H1 (cell line): Measurements from ENCODE around the gene C3orf49. TPM values are rescaled to one million over a fixed set of nuclear protein-coding genes. Genes with fewer than 3 reads are reported as not detected.

Experiments used
- CTCF ChIA-PET: fragments of 300-600 bp; sonication (Branson Sonifier 250); formaldehyde crosslinking; loops from one replicate; lab custom pipeline; 2021; ENCODE audit not compliant: partially characterized antibody; lab: Charles Lee
- POLR2A ChIA-PET: fragments of 300-600 bp; sonication (Branson Sonifier 250); formaldehyde crosslinking; loops from one replicate; lab custom pipeline; 2021; ENCODE audit warnings: inconsistent platforms; ENCODE audit not compliant: partially characterized antibody; lab: Charles Lee
- DNase-seq, 2 experiments: peaks; one replicate each; pipeline versions ENCODE4 v3.0.0 to v3.0.0-alpha.2; 2010 to 2022; ENCODE audit warnings: low spot score in 2 of 2, low read depth in 1 of 2, mixed read lengths in 1 of 2
- FAIRE-seq: peaks from 2 replicates; lab custom pipeline; 2011; peaks lifted over from hg19 to GRCh38; lab: Jason Lieb, UNC
- H2AFZ ChIP-seq: 2 replicates; pipeline ENCODE4 v1.8.1; 2012; ENCODE audit warnings: low read length, inconsistent platforms
- H2AK5ac ChIP-seq: 2 replicates; pipeline ENCODE4 v1.6.1; 2013; ENCODE audit warnings: low read depth, low read length
- H2BK120ac ChIP-seq: replicated peaks from 2 replicates; pipeline ENCODE3; 2013; ENCODE audit warnings: low read depth, low read length, inconsistent platforms
- H2BK12ac ChIP-seq: 2 replicates; pipeline ENCODE4 v1.6.1; 2013; ENCODE audit warnings: low read depth, low read length
- H2BK15ac ChIP-seq: 2 replicates; pipeline ENCODE4 v1.6.1; 2013; ENCODE audit warnings: low read length
- H2BK20ac ChIP-seq: 2 replicates; pipeline ENCODE4 v1.6.1; 2013; ENCODE audit warnings: low read length
- H2BK5ac ChIP-seq: 2 replicates; pipeline ENCODE4 v1.6.1; 2013; ENCODE audit warnings: low read depth, low read length
- H3K14ac ChIP-seq: 2 replicates; pipeline ENCODE4 v1.6.1; 2013; ENCODE audit warnings: inconsistent platforms; ENCODE audit not compliant: insufficient read length
- H3K18ac ChIP-seq: 2 replicates; pipeline ENCODE4 v1.6.1; 2013; ENCODE audit warnings: low read length; ENCODE audit errors: extremely low read depth
- H3K23ac ChIP-seq: 2 replicates; pipeline ENCODE4 v1.6.1; 2013; ENCODE audit warnings: inconsistent platforms; ENCODE audit not compliant: insufficient read length
- H3K23me2 ChIP-seq: 2 replicates; pipeline ENCODE4 v1.6.1; 2013; ENCODE audit warnings: low read depth, low read length
- H3K27ac ChIP-seq: 2 replicates; pipeline ENCODE4 v1.6.1; 2011; ENCODE audit warnings: low read depth, low read length, inconsistent platforms
- H3K27me3 ChIP-seq, 4 experiments: replicated peaks in 1 of 4; 1 replicate in 1 of 4; 2 replicates in 3 of 4; pipeline versions ENCODE4 v1.6.1 to v1.8.1; 2011 to 2013; ENCODE audit warnings: low read length in 3 of 4, mild to moderate bottlenecking in 3 of 4, inconsistent platforms in 2 of 4, mixed read lengths in 2 of 4, moderate library complexity in 1 of 4; ENCODE audit not compliant: control insufficient read depth in 3 of 4, insufficient read depth in 3 of 4; ENCODE audit errors: extremely low read depth in 1 of 4
- H3K36me3 ChIP-seq, 4 experiments: 2 replicates each; pipeline versions ENCODE4 v1.6.1 to v1.8.1; 2011 to 2013; ENCODE audit warnings: mild to moderate bottlenecking in 4 of 4, low read length in 3 of 4, moderate library complexity in 2 of 4, control low read depth in 1 of 4, inconsistent platforms in 1 of 4; ENCODE audit not compliant: insufficient read depth in 4 of 4, control insufficient read depth in 2 of 4
- H3K4ac ChIP-seq: replicated peaks from 2 replicates; pipeline ENCODE3; 2013; ENCODE audit warnings: low read length, low read depth, mixed read lengths, inconsistent platforms; ENCODE audit not compliant: insufficient read length
- H3K4me1 ChIP-seq, 4 experiments: replicated peaks in 1 of 4; 1 replicate in 1 of 4; 2 replicates in 3 of 4; pipeline versions ENCODE4 v1.6.1 to v1.8.1; 2011 to 2013; ENCODE audit warnings: low read length in 3 of 4, inconsistent platforms in 2 of 4, mixed read lengths in 1 of 4; ENCODE audit not compliant: insufficient read depth in 4 of 4, control insufficient read depth in 3 of 4
- H3K4me2 ChIP-seq, 2 experiments: 2 replicates each; pipeline versions ENCODE4 v1.6.1 to v1.8.1; 2011 to 2013; ENCODE audit warnings: low read depth in 2 of 2, low read length in 2 of 2, control low read depth in 1 of 2, inconsistent platforms in 1 of 2, mild to moderate bottlenecking in 1 of 2; ENCODE audit not compliant: insufficient read depth in 1 of 2
- H3K4me3 ChIP-seq, 4 experiments: fragments of 200-600, 300-600 bp in 1 of 4; sonication (generic), shearing (Covaris generic), sonication (Bioruptor Twin) in 1 of 4; 2 replicates each; pipeline versions ENCODE4 v1.5.1 to v1.8.1; 2011 to 2016; ENCODE audit warnings: low read length in 4 of 4, low read depth in 3 of 4, control low read depth in 2 of 4, inconsistent platforms in 2 of 4, mild to moderate bottlenecking in 2 of 4, mixed read lengths in 1 of 4, moderate library complexity in 1 of 4; ENCODE audit not compliant: insufficient read depth in 2 of 4; ENCODE audit errors: extremely low read depth in 1 of 4
- H3K56ac ChIP-seq: replicated peaks from 2 replicates; pipeline ENCODE3; 2013; ENCODE audit warnings: low read depth, mild to moderate bottlenecking, mixed read lengths, low read length, inconsistent platforms; ENCODE audit not compliant: insufficient read length
- H3K79me1 ChIP-seq: 2 replicates; pipeline ENCODE4 v1.6.1; 2013; ENCODE audit warnings: low read depth, low read length, control low read depth
- H3K79me2 ChIP-seq, 2 experiments: 2 replicates each; pipeline versions ENCODE4 v1.6.1 to v1.8.1; 2012 to 2013; ENCODE audit warnings: low read length in 2 of 2, mild to moderate bottlenecking in 2 of 2, inconsistent platforms in 1 of 2; ENCODE audit not compliant: insufficient read depth in 2 of 2, control insufficient read depth in 1 of 2
- H3K9ac ChIP-seq, 4 experiments: replicated peaks in 1 of 4; 1 replicate in 1 of 4; 2 replicates in 3 of 4; pipeline versions ENCODE4 v1.6.1 to v1.8.1; 2011 to 2013; ENCODE audit warnings: low read depth in 3 of 4, low read length in 3 of 4, control low read depth in 2 of 4, mild to moderate bottlenecking in 2 of 4, moderate library complexity in 2 of 4, inconsistent platforms in 1 of 4; ENCODE audit errors: extremely low read depth in 1 of 4
- H3K9me3 ChIP-seq, 2 experiments: 2 replicates each; pipeline versions ENCODE4 v1.6.1 to v1.8.1; 2012 to 2013; ENCODE audit warnings: mild to moderate bottlenecking in 2 of 2, moderate library complexity in 2 of 2, control low read depth in 1 of 2, inconsistent platforms in 1 of 2, low read depth in 1 of 2, low read length in 1 of 2, mixed read lengths in 1 of 2; ENCODE audit not compliant: insufficient read depth in 2 of 2
- H4K20me1 ChIP-seq, 2 experiments: replicated peaks in 1 of 2; 2 replicates each; pipeline versions ENCODE3 to v1.8.1; 2011 to 2013; ENCODE audit warnings: inconsistent platforms in 2 of 2, low read length in 2 of 2, mild to moderate bottlenecking in 1 of 2; ENCODE audit not compliant: insufficient read depth in 2 of 2, control insufficient read depth in 1 of 2
- H4K5ac ChIP-seq: 2 replicates; pipeline ENCODE4 v1.6.1; 2013; ENCODE audit warnings: low read length, low read depth, mixed read lengths, inconsistent platforms; ENCODE audit not compliant: insufficient read length
- H4K8ac ChIP-seq: 2 replicates; pipeline ENCODE4 v1.8.0; 2013; ENCODE audit warnings: mild to moderate bottlenecking, moderate library complexity, low read length, inconsistent platforms; ENCODE audit not compliant: insufficient read depth; ENCODE audit errors: extremely low read depth
- H4K91ac ChIP-seq: replicated peaks from 2 replicates; pipeline ENCODE3; 2013; ENCODE audit warnings: low read length, mixed read lengths, inconsistent platforms; ENCODE audit not compliant: insufficient read length
- CTCF ChIP-seq, 3 experiments: IDR thresholded peaks; 1 replicate in 2 of 3; 2 replicates in 1 of 3; pipeline versions ENCODE4 v1.5.1 to v1.6.1; 2011; ENCODE audit warnings: low read length in 3 of 3, mild to moderate bottlenecking in 3 of 3, inconsistent platforms in 2 of 3, low read depth in 1 of 3, moderate library complexity in 1 of 3; ENCODE audit not compliant: insufficient read depth in 1 of 3; ENCODE audit errors: control extremely low read depth in 1 of 3
- SRF ChIP-seq: IDR thresholded peaks from 2 replicates; pipeline ENCODE4 v1.6.1; 2011; ENCODE audit warnings: mild to moderate bottlenecking, low read depth, low read length, moderate library complexity
- WGBS, 2 experiments: shearing (Covaris generic) in 1 of 2; methylation state at CpG; one replicate each; pipeline versions ENCODE4 v1.1.6 to v1.1.7; 2013 to 2015; ENCODE audit warnings: low lambda C conversion rate in 2 of 2, mixed read lengths in 2 of 2, inconsistent platforms in 1 of 2, low coverage in 1 of 2, missing lambda C conversion rate in 1 of 2; ENCODE audit not compliant: insufficient replicate concordance in 2 of 2, insufficient coverage in 1 of 2, insufficient read length in 1 of 2; ENCODE audit errors: extremely low coverage in 1 of 2, missing lambda C conversion rate in 1 of 2; 5-methylcytosine and 5-hydroxymethylcytosine counted together
- polyA plus RNA-seq, 7 experiments: library from polyadenylated mRNA; depleted of rRNA in 3 of 7; stranded (reverse) in 5 of 7; unstranded in 2 of 7; fragments of >200 nt in 5 of 7; fragments of 200-250 nt in 2 of 7; gene quantifications; 1 replicate in 5 of 7; 2 replicates in 1 of 7; 4 replicates in 1 of 7; pipeline versions ENCODE4 v1.2.1 to v1.2.3, GENCODE V29; 2011 to 2013; ENCODE audit warnings: missing spikeins in 2 of 7, mixed read lengths in 2 of 7
- total RNA-seq: library from RNA; stranded (reverse); fragmentation: NEBNext Ultra II Directional; extraction: Animal tissue kit (Norgen Biotek cat#: 25700); gene quantifications from 2 replicates; pipeline ENCODE4 v1.2.1, GENCODE V29; 2021

C3orf49 gene
- total and polyA plus RNA-seq, 2 of the 8 experiments (the other 6 are each of a cell fraction or from before 2014, with no cell fraction given), result not detected

DNA sequence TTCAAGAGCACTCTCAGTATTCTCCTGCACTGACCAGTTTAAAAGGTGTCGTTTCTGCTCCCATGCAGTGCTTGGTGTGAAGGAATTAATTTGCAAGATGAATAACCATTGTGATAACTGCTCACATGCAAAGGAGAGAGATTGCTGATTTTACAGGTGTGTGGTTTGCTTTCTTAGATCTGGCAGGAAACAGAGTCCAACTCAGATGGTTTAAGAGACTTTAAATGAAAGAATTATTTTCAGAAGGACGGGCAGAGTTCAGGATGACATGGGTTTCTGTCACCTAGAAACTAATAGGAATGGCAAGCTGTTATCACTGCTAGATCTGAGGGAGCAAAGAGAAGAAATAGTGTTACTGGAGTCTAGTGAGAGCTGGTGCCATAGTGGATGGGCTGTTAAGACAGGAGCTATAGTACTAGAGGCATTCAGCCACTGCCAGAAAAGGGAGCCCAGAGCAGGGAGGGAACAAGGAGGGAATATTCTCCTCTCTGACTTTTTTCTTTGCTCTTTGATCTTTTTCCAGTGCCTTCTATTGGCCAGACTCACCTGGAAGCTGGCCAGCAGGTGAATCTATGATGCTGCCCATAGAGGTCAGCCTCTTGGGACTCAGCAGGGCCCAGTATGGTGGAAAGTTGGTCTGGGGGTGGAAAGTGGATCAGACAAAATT lies 59.4 kb downstream of the C3orf49 start:
- TF ChIP-seq SRF, result no peak
- TF ChIP-seq CTCF (IDR thresholded peaks at IDR 0.05; ENCODE audit: control extremely low read depth in 1 of 3, insufficient read depth in 1 of 3, low read depth in 1 of 3, low read length in 3 of 3), result 0 out of 4 replicates have a peak, but pooled peaks of 1 of the 3 experiments have one; percentile 7
- TF ChIP-seq, all 59 proteins: peak for 1
- CTCF ChIA-PET, result interaction anchor here (0.7 to 1.1 kb wide), 2 partner anchors 27 to 217 kb away, joined by 3 to 4 read pairs; no protein-coding TSS in a partner anchor
- Histone ChIP-seq H3K4me3 (no peak overlapping the region), H2BK12ac (no peak overlapping the region), H3K4me2 (no peak overlapping the region), H3K9me3 (no peaks in the 10 kb centered on the region), H2AFZ (no peak overlapping the region), H3K23me2 (no peaks in the 10 kb centered on the region), H3K79me1 (no peaks in the 10 kb centered on the region; the same call in none of the 2 replicates), H3K4me1 (peaks cover 2 to 9% (median 7%) of the 10 kb centered on the region in 4 experiments; a peak in 5 of 7 replicates), H4K8ac (no peak overlapping the region), H2BK120ac (no peak overlapping the region), H3K56ac (no peak overlapping the region), H3K79me2 (peaks cover 0 to 51% of the 10 kb centered on the region in 2 experiments; a peak in 3 of 4 replicates), H3K9ac (no peak overlapping the region), H3K36me3 (no peaks in the 10 kb centered on the region), H2BK15ac (no peak overlapping the region), H4K91ac (no peak overlapping the region), H4K5ac (no peak overlapping the region), H3K4ac (no peak overlapping the region), H4K20me1 (peaks cover 2 to 3% of the 10 kb centered on the region in 2 experiments), H3K27ac (no peak overlapping the region), H2BK20ac (no peak overlapping the region), H3K23ac (no peak overlapping the region), H3K18ac (no peak overlapping the region; the same call in 1 of the 2 replicates), H2BK5ac (no peak overlapping the region), H3K14ac (no peak overlapping the region), H3K27me3 (no peaks in the 10 kb centered on the region), H2AK5ac (no peak overlapping the region)
- FAIRE-seq (no peak), DNase-seq (no peak)
- POLR2A ChIA-PET, result interaction anchor here (0.9 to 1.6 kb wide), 3 partner anchors 10 to 34 kb away, joined by 3 to 6 read pairs (median 3); partner anchors contain the start of gene SCAANT1
- 73% methylated on average over 2 of the region's 2 CpGs; no CpG with 5 or more reads in 1 of the 2 experiments for WGBS, 2 experiments
